ENCODE data around the gene CAD. TPM values are rescaled to one million over a fixed set of nuclear protein-coding genes. Genes with fewer than 3 reads are reported as not detected.

The CAD gene
- total RNA-seq, 2 experiments from 2014 or later: 132 to 173 TPM

GRCh38 chr2:27238976-27239375 is 21.8 kb downstream of the CAD start:
- ChIA-PET CTCF (ENCODE audit: unreplicated experiment) (no interaction called here), POLR2A (no interaction called here)
- Histone ChIP-seq H3K36me3 (ENCODE audit: insufficient read depth, low read length) (peaks cover 100% of the 10 kb centered on the region), H3K79me2 (ENCODE audit: insufficient read depth, low read depth, low read length) (no peaks in the 10 kb centered on the region), H3K9me2 (ENCODE audit: insufficient read depth, low read length) (no peaks in the 10 kb centered on the region), H2AFZ (ENCODE audit: low read length) (no peak overlapping the region), H3K4me1 (ENCODE audit: insufficient read depth, low read length, poor library complexity, severe bottlenecking) (no peaks in the 10 kb centered on the region), H3K27ac (ENCODE audit: low read depth, low read length, poor library complexity, severe bottlenecking) (no peak overlapping the region), H3K9me3 (ENCODE audit: low read length) (no peaks in the 10 kb centered on the region), H3K4me3 (ENCODE audit: low read depth, low read length, poor library complexity, severe bottlenecking) (no peak overlapping the region), H3K4me2 (ENCODE audit: low read length) (no peak overlapping the region), H4K20me1 (ENCODE audit: insufficient read depth, low read length) (no peaks in the 10 kb centered on the region)
- BruUV-seq (replicated peaks): no TSS peak
- no peak for DNase-seq (ENCODE audit: low spot score)
- intact Hi-C loops (cut with micrococcal nuclease; ENCODE audit: unreplicated experiment): no loop called here
- no peak for TF ChIP-seq EZH2phosphoT487 (IDR thresholded peaks at IDR 0.05; ENCODE audit: borderline replicate concordance, low read depth, low read length)
- TF ChIP-seq CTCF (conservative IDR thresholded peaks at IDR 0.05; ENCODE audit: low read length): no peak

GRCh38 chr2:27240406-27240805 is 23.2 kb downstream of the CAD start:
- H3K4me2 ChIP-seq (ENCODE audit: low read length): no peak overlapping the region
- ChIA-PET CTCF (ENCODE audit: unreplicated experiment) (no interaction called here), POLR2A (no interaction called here)
- H3K36me3 ChIP-seq (ENCODE audit: insufficient read depth, low read length): peaks cover 100% of the 10 kb centered on the region
- no peaks in the 10 kb centered on the region for H3K9me2 ChIP-seq (ENCODE audit: insufficient read depth, low read length)
- no peaks in the 10 kb centered on the region for H4K20me1 ChIP-seq (ENCODE audit: insufficient read depth, low read length)
- BruUV-seq (replicated peaks): no TSS peak
- H2AFZ ChIP-seq (ENCODE audit: low read length): no peak overlapping the region
- no peak overlapping the region for H3K27ac ChIP-seq (ENCODE audit: low read depth, low read length, poor library complexity, severe bottlenecking)
- TF ChIP-seq EZH2phosphoT487 (IDR thresholded peaks at IDR 0.05; ENCODE audit: borderline replicate concordance, low read depth, low read length) (no peak), CTCF (conservative IDR thresholded peaks at IDR 0.05; ENCODE audit: low read length) (no peak)
- no peaks in the 10 kb centered on the region for H3K9me3 ChIP-seq (ENCODE audit: low read length)
- no peaks in the 10 kb centered on the region for H3K4me1 ChIP-seq (ENCODE audit: insufficient read depth, low read length, poor library complexity, severe bottlenecking)
- intact Hi-C loops (cut with micrococcal nuclease; ENCODE audit: unreplicated experiment): no loop called here
- DNase-seq (ENCODE audit: low spot score): no peak
- H3K79me2 ChIP-seq (ENCODE audit: insufficient read depth, low read depth, low read length): no peaks in the 10 kb centered on the region
- no peak overlapping the region for H3K4me3 ChIP-seq (ENCODE audit: low read depth, low read length, poor library complexity, severe bottlenecking)

GRCh38 chr2:27241761-27242613 is 24.8 kb downstream of the CAD start:
- no peaks in the 10 kb centered on the region for H3K9me3 ChIP-seq (ENCODE audit: low read length)
- POLR2A ChIA-PET: interaction anchor here (0.6 to 1.3 kb wide), 3 partner anchors 9 to 133 kb away, joined by 3 to 4 read pairs (median 3); no protein-coding TSS in a partner anchor
- no peak for TF ChIP-seq CTCF (conservative IDR thresholded peaks at IDR 0.05; ENCODE audit: low read length)
- TF ChIP-seq EZH2phosphoT487 (IDR thresholded peaks at IDR 0.05; ENCODE audit: borderline replicate concordance, low read depth, low read length): no peak
- H3K4me1 ChIP-seq (ENCODE audit: insufficient read depth, low read length, poor library complexity, severe bottlenecking): no peaks in the 10 kb centered on the region
- H3K4me3 ChIP-seq (ENCODE audit: low read depth, low read length, poor library complexity, severe bottlenecking): no peak overlapping the region
- H3K9me2 ChIP-seq (ENCODE audit: insufficient read depth, low read length): no peaks in the 10 kb centered on the region
- no peaks in the 10 kb centered on the region for H3K79me2 ChIP-seq (ENCODE audit: insufficient read depth, low read depth, low read length)
- BruUV-seq (replicated peaks): no TSS peak
- no peaks in the 10 kb centered on the region for H4K20me1 ChIP-seq (ENCODE audit: insufficient read depth, low read length)
- intact Hi-C loops (cut with micrococcal nuclease; ENCODE audit: unreplicated experiment): no loop called here
- H3K27ac ChIP-seq (ENCODE audit: low read depth, low read length, poor library complexity, severe bottlenecking): no peak overlapping the region
- DNase-seq (ENCODE audit: low spot score): no peak
- H3K36me3 ChIP-seq (ENCODE audit: insufficient read depth, low read length): peaks cover 90% of the 10 kb centered on the region
- H3K4me2 ChIP-seq (ENCODE audit: low read length): no peak overlapping the region
- H2AFZ ChIP-seq (ENCODE audit: low read length): no peak overlapping the region
- CTCF ChIA-PET (ENCODE audit: unreplicated experiment): no interaction called here

Measured in OCI-LY7 (cell line).